A673 (cell line): ENCODE results near the gene ZNF616. TPM values are rescaled to one million over a fixed set of nuclear protein-coding genes. Genes with fewer than 3 reads are reported as not detected.
A peak's percentile ranks its signal among the peaks of the same experiment; 100 is the strongest.

ENCODE experiments used
- BruUV-seq: library from RNA; stranded (reverse); fragments of 400-500 nt; replicated peaks from 2 replicates; lab custom pipeline; 2021; lab: Mats Ljungman, UMichigan
- CTCF ChIA-PET: fragments of 300-600 bp; sonication (Branson Sonifier 250); formaldehyde crosslinking; loops from one replicate; lab custom pipeline; 2022; ENCODE audit warnings: antibody characterized with exemption; lab: Charles Lee
- POLR2A ChIA-PET: fragments of 300-600 bp; sonication (Branson Sonifier 250); formaldehyde crosslinking; loops from one replicate; lab custom pipeline; 2022; ENCODE audit warnings: antibody characterized with exemption; ENCODE audit not compliant: low non-redundant PET; lab: Charles Lee
- DNase-seq: peaks from one replicate; pipeline ENCODE4 v3.0.0-alpha.2; 2015; ENCODE audit warnings: low spot score
- H3K27ac ChIP-seq: fragments of 200-600 bp; sonication (generic); 2 replicates; pipeline ENCODE4 v1.5.1; 2016; ENCODE audit warnings: mixed run types, low read depth, mild to moderate bottlenecking, mixed read lengths, antibody characterized with exemption, low read length; ENCODE audit not compliant: poor library complexity, severe bottlenecking
- H3K27me3 ChIP-seq: fragments of 200-600 bp; sonication (generic); replicated peaks from 2 replicates; pipeline ENCODE4 v1.6.1; 2017; ENCODE audit warnings: mixed run types, low read depth, mild to moderate bottlenecking, mixed read lengths, antibody characterized with exemption, low read length; ENCODE audit not compliant: insufficient read depth, poor library complexity
- H3K36me3 ChIP-seq: fragments of 200-600 bp; sonication (generic); 2 replicates; pipeline ENCODE4 v1.6.1; 2016; ENCODE audit warnings: mixed run types, mild to moderate bottlenecking, mixed read lengths, antibody characterized with exemption, low read length; ENCODE audit not compliant: insufficient read depth, poor library complexity, severe bottlenecking
- H3K4me1 ChIP-seq: fragments of 200-600 bp; sonication (generic); 2 replicates; pipeline ENCODE4 v1.6.1; 2017; ENCODE audit warnings: mixed run types, mild to moderate bottlenecking, mixed read lengths, antibody characterized with exemption, low read length; ENCODE audit not compliant: insufficient read depth, poor library complexity, severe bottlenecking
- H3K4me3 ChIP-seq: fragments of 200-600 bp; sonication (generic); 2 replicates; pipeline ENCODE4 v1.5.1; 2016; ENCODE audit warnings: low read depth, mixed run types, mild to moderate bottlenecking, mixed read lengths, low read length; ENCODE audit not compliant: poor library complexity, severe bottlenecking
- H3K9me3 ChIP-seq: fragments of 200-600 bp; sonication (generic); 2 replicates; pipeline ENCODE4 v1.6.1; 2016; ENCODE audit warnings: mixed run types, low read depth, mild to moderate bottlenecking, mixed read lengths, antibody characterized with exemption, low read length; ENCODE audit not compliant: poor library complexity, severe bottlenecking
- CTCF ChIP-seq: fragments of 300-800, 200-600 bp; sonication (generic); conservative IDR thresholded peaks from 2 replicates; pipeline ENCODE4 v1.5.1; 2017; ENCODE audit warnings: low read depth, mild to moderate bottlenecking, antibody characterized with exemption, low read length, moderate library complexity, mixed read lengths
- EZH2 ChIP-seq: fragments of 200-600 bp; sonication (generic); IDR thresholded peaks from 2 replicates; pipeline ENCODE4 v1.6.1; 2017; ENCODE audit warnings: borderline replicate concordance, low read depth, mild to moderate bottlenecking, mixed read lengths, antibody characterized with exemption, low read length; ENCODE audit not compliant: poor library complexity, severe bottlenecking
- intact Hi-C: fragments of 100-400 bp; cut with micrococcal nuclease; formaldehyde crosslinking; loops from one replicate; pipeline ENCODE4 v1.10.0; 2022; ENCODE audit not compliant: unreplicated experiment
- total RNA-seq: library from RNA; stranded (reverse); gene quantifications from 2 replicates; pipeline ENCODE4 v1.2.3, GENCODE V29; 2021

ZNF616 gene
- total RNA-seq, 1 experiment from 2014 or later, result 17.1 TPM

GRCh38 chr19:52176574-52176973 lies 36.8 kb upstream of the ZNF616 start:
- no TSS peak for BruUV-seq
- H3K27ac ChIP-seq, result no peak overlapping the region
- H3K36me3 ChIP-seq, result no peaks in the 10 kb centered on the region
- H3K27me3 ChIP-seq, result no peaks in the 10 kb centered on the region
- H3K9me3 ChIP-seq, result peaks cover 4% of the 10 kb centered on the region
- intact Hi-C loops, result no loop called here
- TF ChIP-seq CTCF (no peak), EZH2 (no peak)
- no peaks in the 10 kb centered on the region for H3K4me1 ChIP-seq
- DNase-seq, result no peak
- POLR2A ChIA-PET, result no interaction called here
- CTCF ChIA-PET, result no interaction called here
- no peak overlapping the region for H3K4me3 ChIP-seq

- intact Hi-C loops, result no loop called here
- ChIA-PET POLR2A (no interaction called here), CTCF (no interaction called here)
- H3K4me1 ChIP-seq, result no peaks in the 10 kb centered on the region
- no peak overlapping the region for H3K4me3 ChIP-seq
- TF ChIP-seq CTCF, result no peak
- no peak for TF ChIP-seq EZH2
- H3K36me3 ChIP-seq, result peaks cover 4% of the 10 kb centered on the region
- no peak overlapping the region for H3K27ac ChIP-seq
- H3K9me3 ChIP-seq, result peaks cover 4% of the 10 kb centered on the region
- no peak for DNase-seq
- H3K27me3 ChIP-seq, result no peaks in the 10 kb centered on the region
- BruUV-seq, result no TSS peak
Observed at GRCh38 chr19:52172347-52172746, 32.6 kb upstream of the ZNF616 start.

GRCh38 chr19:52171321-52172169 lies 31.8 kb upstream of the ZNF616 start, which contains the start of gene ZNF836:
TSS of gene ZNF836 (minus strand) at chr19:52171621. CDS start at chr19:52168072, 3,549 bp downstream.
- BruUV-seq, result no TSS peak
- peak; percentile 77 for DNase-seq
- TF ChIP-seq EZH2, result no peak
- no peak for TF ChIP-seq CTCF
- peak within 1 kb of the TSS; percentile 61 for H3K27ac ChIP-seq
- no peaks in the 10 kb centered on the region for H3K4me1 ChIP-seq
- CTCF ChIA-PET, result interaction anchor here (0.5 kb wide), 1 partner anchor 1682 kb away, joined by 5 read pairs; no protein-coding TSS in a partner anchor
- intact Hi-C loops, result no loop called here
- H3K27me3 ChIP-seq, result no peaks in the 10 kb centered on the region
- peaks cover 4% of the 10 kb centered on the region for H3K36me3 ChIP-seq
- POLR2A ChIA-PET, result no interaction called here
- H3K4me3 ChIP-seq, result peak within 1 kb of the TSS; percentile 73
- peaks cover 4% of the 10 kb centered on the region for H3K9me3 ChIP-seq
